Fibroblast of villous mesenchyme (primary cell): ENCODE results near the gene GPR160. TPM values are rescaled to one million over a fixed set of nuclear protein-coding genes. Genes with fewer than 3 reads are reported as not detected.
A peak's percentile ranks its signal among the peaks of the same experiment; 100 is the strongest.
"Not testable (repeated sequence)": the region's sequence is repeated elsewhere in the genome, so short reads cannot be mapped to it uniquely, and the experiment has no call there.

Experiments
- DNase-seq: peaks from one replicate; pipeline ENCODE4 v3.0.0-alpha.2; 2010; ENCODE audit warnings: low read depth
- H3K4me3 ChIP-seq: 2 replicates; pipeline ENCODE4 v1.5.1; 2011; ENCODE audit warnings: low read depth, mild to moderate bottlenecking, low read length
- total RNA-seq: library from RNA; depleted of rRNA; stranded (reverse); fragments of >200 nt; gene quantifications from 2 replicates; pipeline ENCODE4 v1.2.3, GENCODE V29; 2012
- TF ChIP-seq, protein P1 (sequence below): IDR thresholded peaks from 2 replicates; pipeline ENCODE4 v1.5.1; 2012; ENCODE audit warnings: low read depth, mild to moderate bottlenecking, low read length; ENCODE audit not compliant: insufficient read depth

The GPR160 gene
- total RNA-seq, 1 donor = 0.43 TPM

GRCh38 chr3:170010498-170010897 lies 27.3 kb upstream of the GPR160 start:
- H3K4me3 ChIP-seq = no peak overlapping the region
- no peak for DNase-seq
- TF ChIP-seq, protein P1, sequence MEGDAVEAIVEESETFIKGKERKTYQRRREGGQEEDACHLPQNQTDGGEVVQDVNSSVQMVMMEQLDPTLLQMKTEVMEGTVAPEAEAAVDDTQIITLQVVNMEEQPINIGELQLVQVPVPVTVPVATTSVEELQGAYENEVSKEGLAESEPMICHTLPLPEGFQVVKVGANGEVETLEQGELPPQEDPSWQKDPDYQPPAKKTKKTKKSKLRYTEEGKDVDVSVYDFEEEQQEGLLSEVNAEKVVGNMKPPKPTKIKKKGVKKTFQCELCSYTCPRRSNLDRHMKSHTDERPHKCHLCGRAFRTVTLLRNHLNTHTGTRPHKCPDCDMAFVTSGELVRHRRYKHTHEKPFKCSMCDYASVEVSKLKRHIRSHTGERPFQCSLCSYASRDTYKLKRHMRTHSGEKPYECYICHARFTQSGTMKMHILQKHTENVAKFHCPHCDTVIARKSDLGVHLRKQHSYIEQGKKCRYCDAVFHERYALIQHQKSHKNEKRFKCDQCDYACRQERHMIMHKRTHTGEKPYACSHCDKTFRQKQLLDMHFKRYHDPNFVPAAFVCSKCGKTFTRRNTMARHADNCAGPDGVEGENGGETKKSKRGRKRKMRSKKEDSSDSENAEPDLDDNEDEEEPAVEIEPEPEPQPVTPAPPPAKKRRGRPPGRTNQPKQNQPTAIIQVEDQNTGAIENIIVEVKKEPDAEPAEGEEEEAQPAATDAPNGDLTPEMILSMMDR = no peak

- H3K4me3 ChIP-seq = no peak overlapping the region
- DNase-seq = no peak
- TF ChIP-seq, protein P1 = no peak
Measured at GRCh38 chr3:170012683-170013400, 25.0 kb upstream of the GPR160 start.

GRCh38 chr3:170016057-170016456 lies 21.7 kb upstream of the GPR160 start:
- TF ChIP-seq, protein P1 = no peak
- DNase-seq = no peak
- no peak overlapping the region for H3K4me3 ChIP-seq

DNA sequence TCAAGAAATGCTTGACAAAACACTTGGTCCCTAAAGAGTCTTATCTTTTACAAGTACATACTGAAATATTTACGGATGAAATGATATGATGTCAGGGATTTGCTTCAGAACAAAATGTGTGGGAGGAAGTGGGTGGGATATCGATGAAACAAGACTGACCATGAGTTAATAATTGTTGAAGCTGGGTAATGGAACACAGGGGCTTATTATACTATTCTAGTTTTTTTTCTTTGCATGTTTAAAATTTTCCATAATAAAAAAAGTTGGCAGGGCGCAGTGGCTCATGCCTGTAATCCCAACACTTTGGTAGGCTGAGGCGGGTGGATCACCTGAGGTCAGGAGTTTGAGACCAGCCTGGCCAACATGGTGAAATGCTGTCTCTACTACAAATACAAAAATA lies 18.5 kb upstream of the GPR160 start:
- not testable (repeated sequence) for H3K4me3 ChIP-seq, DNase-seq

DNA sequence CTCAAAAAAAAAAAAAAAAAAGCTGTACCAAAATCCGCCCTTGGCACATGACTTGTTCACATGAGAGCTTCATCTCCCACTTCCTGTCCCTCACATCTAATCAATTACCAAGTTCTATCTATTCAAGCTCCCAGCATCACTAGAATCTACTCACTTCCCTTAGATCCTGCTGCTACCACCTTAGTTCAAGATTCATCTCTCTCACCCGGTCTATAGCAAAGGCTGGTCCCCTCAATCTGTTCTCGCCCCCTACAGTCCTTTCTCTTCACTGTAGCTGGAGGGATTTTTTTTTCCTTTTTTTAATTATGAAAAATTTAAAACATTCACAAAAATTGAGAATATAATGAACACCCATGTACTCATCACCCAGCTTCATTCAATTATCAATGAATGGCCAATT lies 16.7 kb upstream of the GPR160 start:
- no peak overlapping the region for H3K4me3 ChIP-seq
- TF ChIP-seq, protein P1 = peak; percentile 44
- no peak for DNase-seq

- TF ChIP-seq, protein P1 = no peak
- no peak overlapping the region for H3K4me3 ChIP-seq
- DNase-seq = no peak
Measured at GRCh38 chr3:170022336-170022735, 15.5 kb upstream of the GPR160 start.

GRCh38 chr3:170023165-170023564 lies 14.6 kb upstream of the GPR160 start:
- TF ChIP-seq, protein P1 = no peak
- DNase-seq = no peak
- H3K4me3 ChIP-seq = no peak overlapping the region
